H1 (cell line): ENCODE results near the gene A4GALT. TPM values are rescaled to one million over a fixed set of nuclear protein-coding genes. Genes with fewer than 3 reads are reported as not detected.

Source experiments
- CTCF ChIA-PET: fragments of 300-600 bp; sonication (Branson Sonifier 250); formaldehyde crosslinking; loops from one replicate; lab custom pipeline; 2021; ENCODE audit not compliant: partially characterized antibody; lab: Charles Lee
- POLR2A ChIA-PET: fragments of 300-600 bp; sonication (Branson Sonifier 250); formaldehyde crosslinking; loops from one replicate; lab custom pipeline; 2021; ENCODE audit warnings: inconsistent platforms; ENCODE audit not compliant: partially characterized antibody; lab: Charles Lee
- DNase-seq, 2 experiments: peaks; one replicate each; pipeline versions ENCODE4 v3.0.0 to v3.0.0-alpha.2; 2010 to 2022; ENCODE audit warnings: low spot score in 2 of 2, low read depth in 1 of 2, mixed read lengths in 1 of 2
- FAIRE-seq: peaks from 2 replicates; lab custom pipeline; 2011; peaks lifted over from hg19 to GRCh38; lab: Jason Lieb, UNC
- H2AFZ ChIP-seq: 2 replicates; pipeline ENCODE4 v1.8.1; 2012; ENCODE audit warnings: low read length, inconsistent platforms
- H2AK5ac ChIP-seq: 2 replicates; pipeline ENCODE4 v1.6.1; 2013; ENCODE audit warnings: low read depth, low read length
- H2BK120ac ChIP-seq: replicated peaks from 2 replicates; pipeline ENCODE3; 2013; ENCODE audit warnings: low read depth, low read length, inconsistent platforms
- H2BK12ac ChIP-seq: 2 replicates; pipeline ENCODE4 v1.6.1; 2013; ENCODE audit warnings: low read depth, low read length
- H2BK15ac ChIP-seq: 2 replicates; pipeline ENCODE4 v1.6.1; 2013; ENCODE audit warnings: low read length
- H2BK20ac ChIP-seq: 2 replicates; pipeline ENCODE4 v1.6.1; 2013; ENCODE audit warnings: low read length
- H2BK5ac ChIP-seq: 2 replicates; pipeline ENCODE4 v1.6.1; 2013; ENCODE audit warnings: low read depth, low read length
- H3K14ac ChIP-seq: 2 replicates; pipeline ENCODE4 v1.6.1; 2013; ENCODE audit warnings: inconsistent platforms; ENCODE audit not compliant: insufficient read length
- H3K18ac ChIP-seq: 2 replicates; pipeline ENCODE4 v1.6.1; 2013; ENCODE audit warnings: low read length; ENCODE audit errors: extremely low read depth
- H3K23ac ChIP-seq: 2 replicates; pipeline ENCODE4 v1.6.1; 2013; ENCODE audit warnings: inconsistent platforms; ENCODE audit not compliant: insufficient read length
- H3K23me2 ChIP-seq: 2 replicates; pipeline ENCODE4 v1.6.1; 2013; ENCODE audit warnings: low read depth, low read length
- H3K27ac ChIP-seq: 2 replicates; pipeline ENCODE4 v1.6.1; 2011; ENCODE audit warnings: low read depth, low read length, inconsistent platforms
- H3K27me3 ChIP-seq, 4 experiments: replicated peaks in 1 of 4; 1 replicate in 1 of 4; 2 replicates in 3 of 4; pipeline versions ENCODE4 v1.6.1 to v1.8.1; 2011 to 2013; ENCODE audit warnings: low read length in 3 of 4, mild to moderate bottlenecking in 3 of 4, inconsistent platforms in 2 of 4, mixed read lengths in 2 of 4, moderate library complexity in 1 of 4; ENCODE audit not compliant: control insufficient read depth in 3 of 4, insufficient read depth in 3 of 4; ENCODE audit errors: extremely low read depth in 1 of 4
- H3K36me3 ChIP-seq, 4 experiments: 2 replicates each; pipeline versions ENCODE4 v1.6.1 to v1.8.1; 2011 to 2013; ENCODE audit warnings: mild to moderate bottlenecking in 4 of 4, low read length in 3 of 4, moderate library complexity in 2 of 4, control low read depth in 1 of 4, inconsistent platforms in 1 of 4; ENCODE audit not compliant: insufficient read depth in 4 of 4, control insufficient read depth in 2 of 4
- H3K4ac ChIP-seq: replicated peaks from 2 replicates; pipeline ENCODE3; 2013; ENCODE audit warnings: low read length, low read depth, mixed read lengths, inconsistent platforms; ENCODE audit not compliant: insufficient read length
- H3K4me1 ChIP-seq, 4 experiments: replicated peaks in 1 of 4; 1 replicate in 1 of 4; 2 replicates in 3 of 4; pipeline versions ENCODE4 v1.6.1 to v1.8.1; 2011 to 2013; ENCODE audit warnings: low read length in 3 of 4, inconsistent platforms in 2 of 4, mixed read lengths in 1 of 4; ENCODE audit not compliant: insufficient read depth in 4 of 4, control insufficient read depth in 3 of 4
- H3K4me2 ChIP-seq, 2 experiments: 2 replicates each; pipeline versions ENCODE4 v1.6.1 to v1.8.1; 2011 to 2013; ENCODE audit warnings: low read depth in 2 of 2, low read length in 2 of 2, control low read depth in 1 of 2, inconsistent platforms in 1 of 2, mild to moderate bottlenecking in 1 of 2; ENCODE audit not compliant: insufficient read depth in 1 of 2
- H3K4me3 ChIP-seq, 4 experiments: fragments of 200-600, 300-600 bp in 1 of 4; sonication (generic), shearing (Covaris generic), sonication (Bioruptor Twin) in 1 of 4; 2 replicates each; pipeline versions ENCODE4 v1.5.1 to v1.8.1; 2011 to 2016; ENCODE audit warnings: low read length in 4 of 4, low read depth in 3 of 4, control low read depth in 2 of 4, inconsistent platforms in 2 of 4, mild to moderate bottlenecking in 2 of 4, mixed read lengths in 1 of 4, moderate library complexity in 1 of 4; ENCODE audit not compliant: insufficient read depth in 2 of 4; ENCODE audit errors: extremely low read depth in 1 of 4
- H3K56ac ChIP-seq: replicated peaks from 2 replicates; pipeline ENCODE3; 2013; ENCODE audit warnings: low read depth, mild to moderate bottlenecking, mixed read lengths, low read length, inconsistent platforms; ENCODE audit not compliant: insufficient read length
- H3K79me1 ChIP-seq: 2 replicates; pipeline ENCODE4 v1.6.1; 2013; ENCODE audit warnings: low read depth, low read length, control low read depth
- H3K79me2 ChIP-seq, 2 experiments: 2 replicates each; pipeline versions ENCODE4 v1.6.1 to v1.8.1; 2012 to 2013; ENCODE audit warnings: low read length in 2 of 2, mild to moderate bottlenecking in 2 of 2, inconsistent platforms in 1 of 2; ENCODE audit not compliant: insufficient read depth in 2 of 2, control insufficient read depth in 1 of 2
- H3K9ac ChIP-seq, 4 experiments: replicated peaks in 1 of 4; 1 replicate in 1 of 4; 2 replicates in 3 of 4; pipeline versions ENCODE4 v1.6.1 to v1.8.1; 2011 to 2013; ENCODE audit warnings: low read depth in 3 of 4, low read length in 3 of 4, control low read depth in 2 of 4, mild to moderate bottlenecking in 2 of 4, moderate library complexity in 2 of 4, inconsistent platforms in 1 of 4; ENCODE audit errors: extremely low read depth in 1 of 4
- H3K9me3 ChIP-seq, 2 experiments: 2 replicates each; pipeline versions ENCODE4 v1.6.1 to v1.8.1; 2012 to 2013; ENCODE audit warnings: mild to moderate bottlenecking in 2 of 2, moderate library complexity in 2 of 2, control low read depth in 1 of 2, inconsistent platforms in 1 of 2, low read depth in 1 of 2, low read length in 1 of 2, mixed read lengths in 1 of 2; ENCODE audit not compliant: insufficient read depth in 2 of 2
- H4K20me1 ChIP-seq, 2 experiments: replicated peaks in 1 of 2; 2 replicates each; pipeline versions ENCODE3 to v1.8.1; 2011 to 2013; ENCODE audit warnings: inconsistent platforms in 2 of 2, low read length in 2 of 2, mild to moderate bottlenecking in 1 of 2; ENCODE audit not compliant: insufficient read depth in 2 of 2, control insufficient read depth in 1 of 2
- H4K5ac ChIP-seq: 2 replicates; pipeline ENCODE4 v1.6.1; 2013; ENCODE audit warnings: low read length, low read depth, mixed read lengths, inconsistent platforms; ENCODE audit not compliant: insufficient read length
- H4K8ac ChIP-seq: 2 replicates; pipeline ENCODE4 v1.8.0; 2013; ENCODE audit warnings: mild to moderate bottlenecking, moderate library complexity, low read length, inconsistent platforms; ENCODE audit not compliant: insufficient read depth; ENCODE audit errors: extremely low read depth
- H4K91ac ChIP-seq: replicated peaks from 2 replicates; pipeline ENCODE3; 2013; ENCODE audit warnings: low read length, mixed read lengths, inconsistent platforms; ENCODE audit not compliant: insufficient read length
- YY1 ChIP-seq: IDR thresholded peaks from 2 replicates; pipeline ENCODE4 v1.6.1; 2011; ENCODE audit warnings: low read depth, mild to moderate bottlenecking, low read length
- WGBS, 2 experiments: shearing (Covaris generic) in 1 of 2; methylation state at CpG; one replicate each; pipeline versions ENCODE4 v1.1.6 to v1.1.7; 2013 to 2015; ENCODE audit warnings: low lambda C conversion rate in 2 of 2, mixed read lengths in 2 of 2, inconsistent platforms in 1 of 2, low coverage in 1 of 2, missing lambda C conversion rate in 1 of 2; ENCODE audit not compliant: insufficient replicate concordance in 2 of 2, insufficient coverage in 1 of 2, insufficient read length in 1 of 2; ENCODE audit errors: extremely low coverage in 1 of 2, missing lambda C conversion rate in 1 of 2; 5-methylcytosine and 5-hydroxymethylcytosine counted together
- polyA plus RNA-seq, 7 experiments: library from polyadenylated mRNA; depleted of rRNA in 3 of 7; stranded (reverse) in 5 of 7; unstranded in 2 of 7; fragments of >200 nt in 5 of 7; fragments of 200-250 nt in 2 of 7; gene quantifications; 1 replicate in 5 of 7; 2 replicates in 1 of 7; 4 replicates in 1 of 7; pipeline versions ENCODE4 v1.2.1 to v1.2.3, GENCODE V29; 2011 to 2013; ENCODE audit warnings: missing spikeins in 2 of 7, mixed read lengths in 2 of 7
- total RNA-seq: library from RNA; stranded (reverse); fragmentation: NEBNext Ultra II Directional; extraction: Animal tissue kit (Norgen Biotek cat#: 25700); gene quantifications from 2 replicates; pipeline ENCODE4 v1.2.1, GENCODE V29; 2021
- TF ChIP-seq, protein P1 (sequence below), 3 experiments: IDR thresholded peaks; 1 replicate in 2 of 3; 2 replicates in 1 of 3; pipeline versions ENCODE4 v1.5.1 to v1.6.1; 2011; ENCODE audit warnings: low read length in 3 of 3, mild to moderate bottlenecking in 3 of 3, inconsistent platforms in 2 of 3, low read depth in 1 of 3, moderate library complexity in 1 of 3; ENCODE audit not compliant: insufficient read depth in 1 of 3; ENCODE audit errors: control extremely low read depth in 1 of 3

Gene A4GALT
- total and polyA plus RNA-seq, 2 of the 8 experiments (the other 6 are each of a cell fraction or from before 2014, with no cell fraction given) = 7.2 to 13.8 TPM

- 88% methylated on average over 9 of the region's 9 CpGs; no CpG with 5 or more reads in 1 of the 2 experiments for WGBS, 2 experiments
- Histone ChIP-seq H2BK20ac (no peak overlapping the region), H4K8ac (no peak overlapping the region; the same call in 1 of the 2 replicates), H4K5ac (no peak overlapping the region), H3K27ac (no peak overlapping the region), H3K4me2 (peak overlapping the region in 1 of 2 experiments; percentile 9; a peak in 1 of 4 replicates), H3K56ac (no peak overlapping the region), H3K4ac (no peak overlapping the region), H2BK5ac (no peak overlapping the region), H3K9me3 (no peaks in the 10 kb centered on the region), H3K79me2 (no peaks in the 10 kb centered on the region), H3K23ac (no peak overlapping the region), H2AFZ (no peak overlapping the region), H3K23me2 (no peaks in the 10 kb centered on the region), H3K9ac (peak overlapping the region in 1 of 4 experiments; percentile 3; a peak in 2 of 7 replicates), H2AK5ac (no peak overlapping the region), H3K4me1 (peaks cover 0 to 3% (median 2%) of the 10 kb centered on the region in 4 experiments; a peak in 5 of 7 replicates), H3K14ac (no peak overlapping the region), H3K79me1 (no peaks in the 10 kb centered on the region), H2BK120ac (no peak overlapping the region), H2BK12ac (no peak overlapping the region), H3K4me3 (0 out of 8 replicates have a peak overlapping the region, but pooled peaks of 1 of the 4 experiments have one; percentile 14), H2BK15ac (no peak overlapping the region), H3K27me3 (no peaks in the 10 kb centered on the region), H3K18ac (no peak overlapping the region; the same call in 1 of the 2 replicates), H4K91ac (no peak overlapping the region), H3K36me3 (no peaks in the 10 kb centered on the region), H4K20me1 (no peaks in the 10 kb centered on the region)
- no peak for TF ChIP-seq YY1
- TF ChIP-seq, protein P1, sequence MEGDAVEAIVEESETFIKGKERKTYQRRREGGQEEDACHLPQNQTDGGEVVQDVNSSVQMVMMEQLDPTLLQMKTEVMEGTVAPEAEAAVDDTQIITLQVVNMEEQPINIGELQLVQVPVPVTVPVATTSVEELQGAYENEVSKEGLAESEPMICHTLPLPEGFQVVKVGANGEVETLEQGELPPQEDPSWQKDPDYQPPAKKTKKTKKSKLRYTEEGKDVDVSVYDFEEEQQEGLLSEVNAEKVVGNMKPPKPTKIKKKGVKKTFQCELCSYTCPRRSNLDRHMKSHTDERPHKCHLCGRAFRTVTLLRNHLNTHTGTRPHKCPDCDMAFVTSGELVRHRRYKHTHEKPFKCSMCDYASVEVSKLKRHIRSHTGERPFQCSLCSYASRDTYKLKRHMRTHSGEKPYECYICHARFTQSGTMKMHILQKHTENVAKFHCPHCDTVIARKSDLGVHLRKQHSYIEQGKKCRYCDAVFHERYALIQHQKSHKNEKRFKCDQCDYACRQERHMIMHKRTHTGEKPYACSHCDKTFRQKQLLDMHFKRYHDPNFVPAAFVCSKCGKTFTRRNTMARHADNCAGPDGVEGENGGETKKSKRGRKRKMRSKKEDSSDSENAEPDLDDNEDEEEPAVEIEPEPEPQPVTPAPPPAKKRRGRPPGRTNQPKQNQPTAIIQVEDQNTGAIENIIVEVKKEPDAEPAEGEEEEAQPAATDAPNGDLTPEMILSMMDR (IDR thresholded peaks at IDR 0.05; ENCODE audit: control extremely low read depth in 1 of 3, insufficient read depth in 1 of 3, low read depth in 1 of 3, low read length in 3 of 3) = peak in 1 of 3 experiments; percentile 13; a peak in 1 of 4 replicates
- FAIRE-seq (no peak), DNase-seq (no peak)
- ChIA-PET POLR2A (interaction anchor here (0.6 to 0.8 kb wide), 2 partner anchors 10 to 129 kb away, joined by 3 to 5 read pairs; partner anchors contain the start of gene POLDIP3), CTCF (interaction anchor here (0.6 to 0.9 kb wide), 2 partner anchors 11 to 310 kb away, joined by 3 read pairs; no protein-coding TSS in a partner anchor)
These were observed 22.9 kb upstream of the A4GALT start for GRCh38 chr22:42743501-42743991.
